NCI-H748 treated with DMSO at 0.1 percent for 48 hours (cell line): Measurements from ENCODE around the gene OR13G1.
"Not testable (repeated sequence)": the region's sequence is repeated elsewhere in the genome, so short reads cannot be mapped to it uniquely, and the experiment has no call there.

Experiments used
- DNase-seq: peaks from one replicate; lab custom pipeline; 2025; lab: John Stamatoyannopoulos, UW

OR13G1 gene

GRCh38 chr1:247679639-247680038 is at the start of gene OR13G1:
TSS of gene OR13G1 (minus strand) at chr1:247679739. CDS start at chr1:247673041, 6,698 bp downstream.
- DNase-seq, result no peak

- no peak for DNase-seq
These were observed 41.7 kb upstream of the OR13G1 start for GRCh38 chr1:247721222-247721621.

GRCh38 chr1:247716546-247716945 is 37.0 kb upstream of the OR13G1 start, which contains the start of gene OR6F1:
TSS of gene OR6F1 (minus strand) at chr1:247716646. CDS start at chr1:247712755, 3,891 bp downstream.
- DNase-seq, result no peak

GRCh38 chr1:247713753-247714152 is 34.2 kb upstream of the OR13G1 start:
- no peak for DNase-seq

GRCh38 chr1:247710681-247711080 is 31.1 kb upstream of the OR13G1 start:
- DNase-seq, result not testable (repeated sequence)

- DNase-seq, result no peak
These were observed 21.8 kb upstream of the OR13G1 start for GRCh38 chr1:247701338-247701737.

- peak; percentile 24 for DNase-seq
These were observed 1.9 kb upstream of the OR13G1 start for GRCh38 chr1:247681288-247681897.

- DNase-seq, result no peak
These were observed 632 bp upstream of the OR13G1 start for GRCh38 chr1:247680171-247680570.

GRCh38 chr1:247669225-247669624 is 10.3 kb downstream of the OR13G1 start:
- DNase-seq, result no peak

- DNase-seq, result no peak
These were observed 23.2 kb downstream of the OR13G1 start for GRCh38 chr1:247656221-247656875.

GRCh38 chr1:247653040-247653439 is 26.5 kb downstream of the OR13G1 start:
- DNase-seq, result no peak

- peak; percentile 16 for DNase-seq
These were observed 31.7 kb downstream of the OR13G1 start for GRCh38 chr1:247647864-247648263.

GRCh38 chr1:247646867-247647266 is 32.7 kb downstream of the OR13G1 start:
- no peak for DNase-seq

GRCh38 chr1:247642742-247643141 is 36.8 kb downstream of the OR13G1 start:
- DNase-seq, result no peak

- peak; percentile 58 for DNase-seq
These were observed 40.1 kb downstream of the OR13G1 start for GRCh38 chr1:247639381-247639981.

- DNase-seq, result no peak
These were observed 40.8 kb downstream of the OR13G1 start for GRCh38 chr1:247638781-247639180.

GRCh38 chr1:247638011-247638410 is 41.5 kb downstream of the OR13G1 start:
- no peak for DNase-seq

GRCh38 chr1:247627951-247628350 is 51.6 kb downstream of the OR13G1 start:
- no peak for DNase-seq
